ENCODE data around the gene PIP5K1C. TPM values are rescaled to one million over a fixed set of nuclear protein-coding genes. Genes with fewer than 3 reads are reported as not detected.
A peak's percentile ranks its signal among the peaks of the same experiment; 100 is the strongest.

PIP5K1C gene
- total and polyA plus RNA-seq, 9 of the 15 experiments (the other 6 are each of a cell fraction or from before 2014, with no cell fraction given): 0.38 to 22.1 (median 4.1) TPM

GRCh38 chr19:3626473-3627350, 73.6 kb downstream of the PIP5K1C start, which contains the start of gene CACTIN (continued):
- TF ChIP-seq ZNF696 (CRISPR knock-in tag; conservative IDR thresholded peaks at IDR 0.05): no peak
- TF ChIP-seq SRSF7 (optimal IDR thresholded peaks at IDR 0.05; ENCODE audit: low read depth, low read length): peak; percentile 31
- TF ChIP-seq ZFX (CRISPR knock-in tag; IDR thresholded peaks at IDR 0.05): peak; percentile 70
- no peak for TF ChIP-seq CHCHD3 (CRISPR knock-in tag; IDR thresholded peaks at IDR 0.05)
- no peak for TF ChIP-seq NBN (IDR thresholded peaks at IDR 0.05; ENCODE audit: low read depth)
- 0 out of 2 replicates have a peak, but pooled peaks have one; percentile 23 for TF ChIP-seq MBD2 (IDR thresholded peaks at IDR 0.05; ENCODE audit: borderline replicate concordance, low read depth)
- TF ChIP-seq MITF (IDR thresholded peaks at IDR 0.05): no peak
- no peak for TF ChIP-seq ATF2 (CRISPR knock-in tag; IDR thresholded peaks at IDR 0.05)
- 0 out of 2 replicates have a peak, but pooled peaks have one; percentile 37 for TF ChIP-seq ZBTB9 (CRISPR knock-in tag; IDR thresholded peaks at IDR 0.05)
- TF ChIP-seq ZNF318 (IDR thresholded peaks at IDR 0.05; ENCODE audit: borderline replicate concordance in 1 of 2, low read depth in 1 of 2): no peak
- TF ChIP-seq GABPA (tag; conservative IDR thresholded peaks at IDR 0.05; ENCODE audit: low read depth): peak; percentile 59; the same call in 1 of the 2 replicates
- peak; percentile 87 for TF ChIP-seq SUPT5H (IDR thresholded peaks at IDR 0.05)
- TF ChIP-seq ATF7 (IDR thresholded peaks at IDR 0.05): peak; percentile 84; the same call in 1 of the 2 replicates
